Measurements from ENCODE around the gene ARHGAP25.
A peak's percentile ranks its signal among the peaks of the same experiment; 100 is the strongest.

The ARHGAP25 gene

GRCh38 chr2:68734688-68735525 is at the start of gene ARHGAP25:
ARHGAP25 (plus strand) TSS chr2:68734811; CDS start chr2:68735200, 389 bp downstream.
- DNase-seq = no peak

- DNase-seq = no peak
Measured at GRCh38 chr2:68686178-68686577, 48.4 kb upstream of the ARHGAP25 start.

GRCh38 chr2:68687018-68687417 is 47.6 kb upstream of the ARHGAP25 start:
- DNase-seq = no peak

- no peak for DNase-seq
Measured at GRCh38 chr2:68689553-68690537, 44.8 kb upstream of the ARHGAP25 start.

- DNase-seq = no peak
Measured at GRCh38 chr2:68690851-68691250, 43.8 kb upstream of the ARHGAP25 start.

GRCh38 chr2:68692511-68692910 is 42.1 kb upstream of the ARHGAP25 start:
- DNase-seq = no peak

GRCh38 chr2:68693951-68694350 is 40.7 kb upstream of the ARHGAP25 start:
- no peak for DNase-seq

- DNase-seq = no peak
Measured at GRCh38 chr2:68695971-68696370, 38.6 kb upstream of the ARHGAP25 start.

GRCh38 chr2:68696554-68696953 is 38.1 kb upstream of the ARHGAP25 start:
- DNase-seq = no peak

GRCh38 chr2:68698567-68699377 is 35.8 kb upstream of the ARHGAP25 start:
- peak; percentile 67 for DNase-seq

GRCh38 chr2:68700560-68700959 is 34.1 kb upstream of the ARHGAP25 start:
- DNase-seq = no peak

GRCh38 chr2:68706637-68707036 is 28.0 kb upstream of the ARHGAP25 start:
- no peak for DNase-seq

- no peak for DNase-seq
Measured at GRCh38 chr2:68708629-68709028, 26.0 kb upstream of the ARHGAP25 start.

- peak; percentile 39 for DNase-seq
Measured at GRCh38 chr2:68709421-68709911, 25.1 kb upstream of the ARHGAP25 start.

- no peak for DNase-seq
Measured at GRCh38 chr2:68710336-68710735, 24.3 kb upstream of the ARHGAP25 start.

GRCh38 chr2:68710756-68711155 is 23.9 kb upstream of the ARHGAP25 start:
- DNase-seq = no peak

GRCh38 chr2:68714866-68715265 is 19.7 kb upstream of the ARHGAP25 start:
- no peak for DNase-seq

- DNase-seq = no peak
Measured at GRCh38 chr2:68715353-68716041, 19.1 kb upstream of the ARHGAP25 start.

GRCh38 chr2:68716604-68717304 is 17.9 kb upstream of the ARHGAP25 start:
- DNase-seq = no peak

- DNase-seq = no peak
Measured at GRCh38 chr2:68717305-68717661, 17.3 kb upstream of the ARHGAP25 start.

- DNase-seq = no peak
Measured at GRCh38 chr2:68719912-68720311, 14.7 kb upstream of the ARHGAP25 start.
